Astrocyte of the cerebellum (primary cell): ENCODE measurements around the gene ASCC2.

Source experiments
- DNase-seq: peaks from one replicate; pipeline ENCODE4 v3.0.0-alpha.2; 2011; ENCODE audit warnings: low read depth
- H3K4me3 ChIP-seq: 2 replicates; pipeline ENCODE4 v1.5.1; 2011; ENCODE audit warnings: mild to moderate bottlenecking, low read depth, low read length, moderate library complexity
- CTCF ChIP-seq: IDR thresholded peaks from 2 replicates; pipeline ENCODE4 v1.5.1; 2012; ENCODE audit warnings: low read length, low read depth, moderate library complexity, mild to moderate bottlenecking; ENCODE audit errors: missing control alignments
- in situ Hi-C: cut with HindIII; loops from 2 replicates; pipeline ENCODE4 v1.10.0; 2017; ENCODE audit warnings: low sequenced_read_pairs

Gene ASCC2

GRCh38 chr22:29804985-29805384 is 33.1 kb downstream of the ASCC2 start:
- no peak overlapping the region for H3K4me3 ChIP-seq
- in situ Hi-C loops: no loop called here
- no peak for DNase-seq
- no peak for TF ChIP-seq CTCF

GRCh38 chr22:29803190-29803589 is 34.9 kb downstream of the ASCC2 start:
- DNase-seq: no peak
- in situ Hi-C loops: no loop called here
- TF ChIP-seq CTCF: no peak
- no peak overlapping the region for H3K4me3 ChIP-seq

- DNase-seq: no peak
- in situ Hi-C loops: no loop called here
- H3K4me3 ChIP-seq: no peak overlapping the region
- TF ChIP-seq CTCF: no peak
Observed at GRCh38 chr22:29801796-29802195, 36.3 kb downstream of the ASCC2 start.

GRCh38 chr22:29801153-29801552 is 36.9 kb downstream of the ASCC2 start:
- in situ Hi-C loops: no loop called here

GRCh38 chr22:29799217-29799680 is 38.8 kb downstream of the ASCC2 start:
- H3K4me3 ChIP-seq: no peak overlapping the region
- no peak for TF ChIP-seq CTCF
- in situ Hi-C loops: no loop called here
- peak; percentile 55 for DNase-seq

More at GRCh38 chr22:29801153-29801552, 36.9 kb downstream of the ASCC2 start:
- no peak for DNase-seq
- no peak overlapping the region for H3K4me3 ChIP-seq
- no peak for TF ChIP-seq CTCF

GRCh38 chr22:29798801-29799200 is 39.3 kb downstream of the ASCC2 start:
- H3K4me3 ChIP-seq: no peak overlapping the region
- no peak for DNase-seq
- no peak for TF ChIP-seq CTCF
- in situ Hi-C loops: no loop called here

GRCh38 chr22:29798318-29798717 is 39.8 kb downstream of the ASCC2 start:
- in situ Hi-C loops: no loop called here

More at GRCh38 chr22:29798318-29798717, 39.8 kb downstream of the ASCC2 start:
- no peak for TF ChIP-seq CTCF
- DNase-seq: no peak
- no peak overlapping the region for H3K4me3 ChIP-seq
